ENCODE results near the gene AKAP5.

Gene AKAP5

DNA sequence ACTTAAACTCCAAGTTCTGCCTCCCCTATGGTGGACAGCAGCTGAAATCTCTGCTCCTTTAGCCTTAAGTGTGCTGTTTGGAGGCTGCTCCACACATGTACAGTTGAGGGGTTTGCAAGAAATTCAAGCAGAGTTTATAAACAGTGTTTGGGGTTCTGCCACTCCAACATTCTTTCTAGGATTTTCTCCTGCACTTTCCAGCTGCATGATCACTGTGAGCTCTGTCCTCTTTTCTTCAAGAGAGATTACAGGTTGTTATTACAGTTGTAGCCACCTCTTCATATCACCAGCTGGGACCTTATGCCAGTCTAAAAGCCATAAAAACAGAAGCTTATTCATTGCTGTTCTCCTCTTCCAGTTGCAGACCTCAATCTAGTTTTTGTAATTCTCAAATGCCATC is 30.0 kb downstream of the AKAP5 start:
- Histone ChIP-seq H2AK5ac (ENCODE audit: low read length) (no peak overlapping the region), H3K27ac (ENCODE audit: low read depth, low read length) (no peak overlapping the region), H2BK5ac (ENCODE audit: low read depth, low read length, poor library complexity) (no peak overlapping the region), H3K27me3 (ENCODE audit: insufficient read depth, low read length) (no peaks in the 10 kb centered on the region), H4K8ac (ENCODE audit: low read depth, low read length) (no peak overlapping the region), H3K4ac (ENCODE audit: low read depth, low read length) (no peak overlapping the region), H2BK12ac (ENCODE audit: low read length) (no peak overlapping the region), H3K36me3 (ENCODE audit: control insufficient read depth in 1 of 2, insufficient read depth in 2 of 2, low read length in 2 of 2) (peaks cover 0 to 2% of the 10 kb centered on the region in 2 experiments), H3K18ac (ENCODE audit: low read length) (no peak overlapping the region), H3K9me3 (ENCODE audit: insufficient read depth, low read depth, low read length) (no peaks in the 10 kb centered on the region), H2BK120ac (ENCODE audit: insufficient read depth, low read length, poor library complexity) (no peak overlapping the region), H3K23ac (ENCODE audit: low read length) (no peak overlapping the region), H4K12ac (ENCODE audit: low read depth, low read length) (no peak overlapping the region), H3K79me2 (ENCODE audit: control insufficient read depth, insufficient read depth, low read length, poor library complexity) (no peaks in the 10 kb centered on the region), H3K4me3 (ENCODE audit: low read depth, low read length) (no peak overlapping the region), H3K4me1 (ENCODE audit: control insufficient read depth in 1 of 2, insufficient read depth in 2 of 2, low read length in 2 of 2) (peaks cover 0 to 4% of the 10 kb centered on the region in 2 experiments), H4K91ac (ENCODE audit: low read depth, low read length) (no peak overlapping the region), H2AFZ (ENCODE audit: insufficient read depth, low read length, poor library complexity) (no peak overlapping the region), H3K9ac (ENCODE audit: low read length) (no peak overlapping the region), H3K4me2 (ENCODE audit: low read length) (no peak overlapping the region), H3K79me1 (ENCODE audit: low read length) (peaks cover 3% of the 10 kb centered on the region), H3K14ac (ENCODE audit: low read length) (no peak overlapping the region)
- DNase-seq = no peak

DNA sequence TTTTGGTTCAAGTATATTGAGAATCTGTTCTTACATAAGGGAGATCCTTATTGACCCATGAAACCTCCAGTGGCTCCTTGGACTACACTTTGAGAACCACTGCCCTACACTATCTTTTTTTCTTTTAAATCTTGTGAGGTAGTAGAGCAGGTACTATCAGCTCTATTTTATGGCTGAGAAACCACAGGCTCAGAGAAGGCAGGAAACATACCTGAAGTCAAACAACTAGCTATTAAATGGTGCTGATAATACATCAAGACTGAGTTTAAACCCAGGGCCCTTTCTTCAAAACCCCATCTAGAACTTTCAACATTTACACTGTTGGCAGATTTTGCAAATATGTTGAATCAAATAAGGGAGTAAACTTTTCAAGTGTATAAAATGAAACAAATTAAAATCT is 31.5 kb downstream of the AKAP5 start:
- no peak overlapping the region for H3K14ac ChIP-seq (ENCODE audit: low read length)
- no peak overlapping the region for H4K91ac ChIP-seq (ENCODE audit: low read depth, low read length)
- H3K4me3 ChIP-seq (ENCODE audit: low read depth, low read length) = no peak overlapping the region
- no peaks in the 10 kb centered on the region for H3K9me3 ChIP-seq (ENCODE audit: insufficient read depth, low read depth, low read length)
- H3K4ac ChIP-seq (ENCODE audit: low read depth, low read length) = no peak overlapping the region
- H3K18ac ChIP-seq (ENCODE audit: low read length) = no peak overlapping the region
- H3K36me3 ChIP-seq (ENCODE audit: control insufficient read depth in 1 of 2, insufficient read depth in 2 of 2, low read length in 2 of 2) = peaks cover 0 to 2% of the 10 kb centered on the region in 2 experiments
- H3K23ac ChIP-seq (ENCODE audit: low read length) = no peak overlapping the region
- no peak overlapping the region for H2AK5ac ChIP-seq (ENCODE audit: low read length)
- no peaks in the 10 kb centered on the region for H3K27me3 ChIP-seq (ENCODE audit: insufficient read depth, low read length)
- no peak overlapping the region for H3K27ac ChIP-seq (ENCODE audit: low read depth, low read length)
- no peak overlapping the region for H4K8ac ChIP-seq (ENCODE audit: low read depth, low read length)
- no peak for DNase-seq
- H2BK12ac ChIP-seq (ENCODE audit: low read length) = no peak overlapping the region
- no peak overlapping the region for H3K4me2 ChIP-seq (ENCODE audit: low read length)
- H2AFZ ChIP-seq (ENCODE audit: insufficient read depth, low read length, poor library complexity) = no peak overlapping the region
- H2BK5ac ChIP-seq (ENCODE audit: low read depth, low read length, poor library complexity) = no peak overlapping the region
- no peak overlapping the region for H4K12ac ChIP-seq (ENCODE audit: low read depth, low read length)
- peaks cover 3% of the 10 kb centered on the region for H3K79me1 ChIP-seq (ENCODE audit: low read length)
- no peaks in the 10 kb centered on the region for H3K79me2 ChIP-seq (ENCODE audit: control insufficient read depth, insufficient read depth, low read length, poor library complexity)
- H3K4me1 ChIP-seq (ENCODE audit: control insufficient read depth in 1 of 2, insufficient read depth in 2 of 2, low read length in 2 of 2) = peaks cover 3 to 4% of the 10 kb centered on the region in 2 experiments
- no peak overlapping the region for H2BK120ac ChIP-seq (ENCODE audit: insufficient read depth, low read length, poor library complexity)
- H3K9ac ChIP-seq (ENCODE audit: low read length) = no peak overlapping the region

DNA sequence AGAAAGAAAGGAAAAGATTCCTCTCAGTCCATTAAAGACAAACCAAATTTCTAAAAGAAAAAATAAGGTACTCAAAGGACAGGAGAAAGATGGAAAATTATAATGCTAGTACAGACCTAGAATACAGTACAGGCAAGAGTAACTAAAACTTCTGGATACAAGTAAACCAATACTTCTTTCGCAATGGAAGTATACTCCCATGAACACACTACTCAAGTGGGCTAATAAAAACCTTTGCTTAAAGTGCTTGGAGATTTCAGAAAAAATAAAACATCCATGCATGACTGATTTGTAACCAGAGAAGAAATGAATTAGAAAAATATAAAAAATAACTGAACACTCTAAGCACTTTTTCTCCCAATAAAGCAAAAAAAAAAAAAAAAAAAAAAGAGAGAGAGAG is 34.8 kb downstream of the AKAP5 start:
- no peak overlapping the region for H3K4ac ChIP-seq (ENCODE audit: low read depth, low read length)

DNA sequence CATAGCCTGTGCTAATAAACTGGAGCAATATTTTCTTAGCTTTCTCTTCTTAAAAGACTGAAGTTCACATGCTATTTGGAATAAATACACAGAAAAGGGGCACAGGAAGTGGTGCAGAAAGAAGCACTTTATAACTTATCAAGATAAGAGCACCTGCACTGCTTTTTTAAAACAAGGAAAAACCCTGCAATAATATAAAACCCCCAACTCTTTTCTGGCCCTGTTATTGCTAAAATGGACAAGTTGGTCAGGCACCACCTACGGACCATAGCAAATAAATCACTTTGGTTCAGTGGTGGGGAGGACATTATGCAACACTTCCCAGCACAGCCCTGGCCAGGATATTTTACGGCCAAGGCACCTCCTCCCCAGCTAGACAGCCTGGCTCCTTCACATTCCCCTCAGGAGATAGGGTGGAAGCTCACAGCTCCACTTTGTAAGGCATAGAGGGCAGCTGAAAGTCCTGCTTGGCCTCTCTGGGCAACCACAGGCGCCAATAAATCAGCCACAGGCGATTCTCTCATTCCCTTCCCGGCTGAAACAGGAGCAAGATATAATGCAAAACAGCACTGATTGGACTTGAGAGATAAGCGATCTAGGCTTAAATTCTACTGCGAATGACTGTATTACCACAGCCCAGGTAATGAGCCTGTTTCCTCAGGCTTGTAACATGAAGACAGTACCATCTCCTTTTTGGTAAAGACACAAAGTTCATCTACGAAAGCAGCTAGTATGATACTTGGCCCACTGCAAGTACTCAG is 36.3 kb downstream of the AKAP5 start:
- Histone ChIP-seq H2BK120ac (ENCODE audit: insufficient read depth, low read length, poor library complexity) (no peak overlapping the region), H3K9ac (ENCODE audit: low read length) (no peak overlapping the region), H3K9me3 (ENCODE audit: insufficient read depth, low read depth, low read length) (no peaks in the 10 kb centered on the region), H3K23ac (ENCODE audit: low read length) (no peak overlapping the region), H3K14ac (ENCODE audit: low read length) (no peak overlapping the region), H4K8ac (ENCODE audit: low read depth, low read length) (no peak overlapping the region), H4K12ac (ENCODE audit: low read depth, low read length) (no peak overlapping the region), H3K18ac (ENCODE audit: low read length) (no peak overlapping the region), H2AK5ac (ENCODE audit: low read length) (no peak overlapping the region), H3K4me2 (ENCODE audit: low read length) (peak overlapping the region; percentile 99), H2BK12ac (ENCODE audit: low read length) (no peak overlapping the region), H3K4ac (ENCODE audit: low read depth, low read length) (no peak overlapping the region), H3K79me1 (ENCODE audit: low read length) (peaks cover 33% of the 10 kb centered on the region), H3K79me2 (ENCODE audit: control insufficient read depth, insufficient read depth, low read length, poor library complexity) (peaks cover 27% of the 10 kb centered on the region), H4K91ac (ENCODE audit: low read depth, low read length) (peak overlapping the region; percentile 1), H2AFZ (ENCODE audit: insufficient read depth, low read length, poor library complexity) (no peak overlapping the region), H3K27ac (ENCODE audit: low read depth, low read length) (peak overlapping the region; percentile 100), H2BK5ac (ENCODE audit: low read depth, low read length, poor library complexity) (no peak overlapping the region), H3K27me3 (ENCODE audit: insufficient read depth, low read length) (no peaks in the 10 kb centered on the region), H3K36me3 (ENCODE audit: control insufficient read depth in 1 of 2, insufficient read depth in 2 of 2, low read length in 2 of 2) (no peaks in the 10 kb centered on the region), H3K4me3 (ENCODE audit: low read depth, low read length) (no peak overlapping the region), H3K4me1 (ENCODE audit: control insufficient read depth in 1 of 2, insufficient read depth in 2 of 2, low read length in 2 of 2) (peaks cover 8% of the 10 kb centered on the region in 2 experiments)
- WGBS (ENCODE audit: extremely low coverage, insufficient coverage, insufficient read length) = no CpG with 5 or more reads among the region's 8 CpGs
- DNase-seq = peak; percentile 71 to 74

More for the DNA sequence above, 34.8 kb downstream of the AKAP5 start:
- Histone ChIP-seq H4K12ac (ENCODE audit: low read depth, low read length) (no peak overlapping the region), H3K14ac (ENCODE audit: low read length) (no peak overlapping the region), H4K8ac (ENCODE audit: low read depth, low read length) (no peak overlapping the region), H2BK5ac (ENCODE audit: low read depth, low read length, poor library complexity) (no peak overlapping the region), H3K79me2 (ENCODE audit: control insufficient read depth, insufficient read depth, low read length, poor library complexity) (peaks cover 21% of the 10 kb centered on the region), H3K23ac (ENCODE audit: low read length) (no peak overlapping the region), H3K27me3 (ENCODE audit: insufficient read depth, low read length) (no peaks in the 10 kb centered on the region), H2BK12ac (ENCODE audit: low read length) (no peak overlapping the region), H4K91ac (ENCODE audit: low read depth, low read length) (no peak overlapping the region), H3K9me3 (ENCODE audit: insufficient read depth, low read depth, low read length) (no peaks in the 10 kb centered on the region), H2BK120ac (ENCODE audit: insufficient read depth, low read length, poor library complexity) (no peak overlapping the region), H3K18ac (ENCODE audit: low read length) (no peak overlapping the region), H2AK5ac (ENCODE audit: low read length) (no peak overlapping the region), H3K79me1 (ENCODE audit: low read length) (peaks cover 30% of the 10 kb centered on the region), H3K36me3 (ENCODE audit: control insufficient read depth in 1 of 2, insufficient read depth in 2 of 2, low read length in 2 of 2) (peaks cover 0 to 2% of the 10 kb centered on the region in 2 experiments), H3K4me1 (ENCODE audit: control insufficient read depth in 1 of 2, insufficient read depth in 2 of 2, low read length in 2 of 2) (peaks cover 7 to 8% of the 10 kb centered on the region in 2 experiments), H2AFZ (ENCODE audit: insufficient read depth, low read length, poor library complexity) (no peak overlapping the region), H3K4me2 (ENCODE audit: low read length) (no peak overlapping the region), H3K9ac (ENCODE audit: low read length) (no peak overlapping the region), H3K4me3 (ENCODE audit: low read depth, low read length) (no peak overlapping the region), H3K27ac (ENCODE audit: low read depth, low read length) (no peak overlapping the region)
- no CpG with 5 or more reads among the region's 1 CpG for WGBS (ENCODE audit: extremely low coverage, insufficient coverage, insufficient read length)
- no peak for DNase-seq

Measured in trophoblast cell (in vitro differentiated cells and primary cell).